K562 (cell line): ENCODE results near the gene FARP1. TPM values are rescaled to one million over a fixed set of nuclear protein-coding genes. Genes with fewer than 3 reads are reported as not detected.

Source experiments
- ATAC-seq: fragments of 200-7000 bp; cut with Tn5 transposase; 3 replicates; pipeline ENCODE4 v1.9.1; 2020; ENCODE audit warnings: moderate library complexity
- BruUV-seq: library from RNA; stranded (reverse); fragments of 400-500 nt; replicated peaks from 2 replicates; lab custom pipeline; 2021; lab: Mats Ljungman, UMichigan
- CTCF ChIA-PET: fragments of 300-600 bp; formaldehyde crosslinking; extraction: SDS; loops from one replicate; lab custom pipeline; 2021; ENCODE audit warnings: low intra/inter-chr PET ratio; lab: Yijun Ruan, JAX
- POLR2A ChIA-PET: fragments of 300-600, 350-650 bp; sonication (Branson Sonifier 250); formaldehyde crosslinking; extraction: SDS; loops from one replicate; lab custom pipeline; 2021; ENCODE audit warnings: antibody characterized with exemption, inconsistent platforms; lab: Yijun Ruan, JAX
- DNase-seq, 4 experiments: peaks; one replicate each; pipeline versions ENCODE4 v3.0.0 to v3.0.0-alpha.2; 2011 to 2018; ENCODE audit warnings: low spot score in 3 of 4, mixed read lengths in 3 of 4; ENCODE audit errors: extremely low read depth in 1 of 4
- FAIRE-seq: peaks from 2 replicates; lab custom pipeline; 2011; peaks lifted over from hg19 to GRCh38; lab: Jason Lieb, UNC
- H2AFZ ChIP-seq: 2 replicates; pipeline ENCODE4 v1.6.0; 2011; ENCODE audit warnings: low read depth, low read length, control low read depth, inconsistent platforms
- H3K27ac ChIP-seq: fragments of 200-600 bp; 3 replicates; pipeline ENCODE4 v1.8.0; 2011; ENCODE audit warnings: low read depth, mild to moderate bottlenecking, control low read depth, inconsistent platforms, low read length, moderate library complexity, mixed read lengths; ENCODE audit errors: extremely low read depth
- H3K27me3 ChIP-seq, 2 experiments: fragments of 300-600 bp in 1 of 2; 2 replicates in 1 of 2; 3 replicates in 1 of 2; pipeline versions ENCODE4 v1.6.0 to v1.8.0; 2011; ENCODE audit warnings: inconsistent platforms in 2 of 2, low read length in 2 of 2, mild to moderate bottlenecking in 1 of 2, mixed read lengths in 1 of 2, moderate library complexity in 1 of 2; ENCODE audit not compliant: control insufficient read depth in 2 of 2, insufficient read depth in 2 of 2
- H3K36me3 ChIP-seq: fragments of 300-600 bp; 3 replicates; pipeline ENCODE4 v1.8.0; 2011; ENCODE audit warnings: mild to moderate bottlenecking, low read length, inconsistent platforms; ENCODE audit not compliant: control insufficient read depth, insufficient read depth
- H3K4me1 ChIP-seq, 2 experiments: fragments of 200-600 bp in 1 of 2; replicated peaks in 1 of 2; 2 replicates in 1 of 2; 3 replicates in 1 of 2; pipeline versions ENCODE4 v1.5.1 to v1.8.0; 2011; ENCODE audit warnings: inconsistent platforms in 2 of 2, low read length in 2 of 2, mild to moderate bottlenecking in 1 of 2, mixed read lengths in 1 of 2, moderate library complexity in 1 of 2; ENCODE audit not compliant: control insufficient read depth in 2 of 2, insufficient read depth in 2 of 2
- H3K4me2 ChIP-seq: 2 replicates; pipeline ENCODE4 v1.6.1; 2011; ENCODE audit warnings: low read length, control low read depth, inconsistent platforms, mixed read lengths; ENCODE audit not compliant: insufficient read depth
- H3K4me3 ChIP-seq: fragments of 200-600 bp; sonication (generic), shearing (Covaris generic); 2 replicates; pipeline ENCODE4 v1.5.1; 2016; ENCODE audit warnings: control low read depth, inconsistent platforms
- H3K79me2 ChIP-seq: fragments of 200-600 bp; 3 replicates; pipeline ENCODE4 v1.8.0; 2011; ENCODE audit warnings: low read length, inconsistent platforms; ENCODE audit not compliant: control insufficient read depth, insufficient read depth
- H3K9ac ChIP-seq, 2 experiments: 2 replicates each; pipeline versions ENCODE4 v1.6.0 to v1.6.1; 2011; ENCODE audit warnings: low read depth in 2 of 2, low read length in 2 of 2, control low read depth in 1 of 2, inconsistent platforms in 1 of 2, mild to moderate bottlenecking in 1 of 2, mixed read lengths in 1 of 2; ENCODE audit not compliant: insufficient read depth in 1 of 2
- H3K9me1 ChIP-seq: one replicate; pipeline ENCODE4 v1.6.0; 2011; ENCODE audit warnings: inconsistent platforms, mild to moderate bottlenecking, low read length, moderate library complexity; ENCODE audit not compliant: control insufficient read depth, insufficient read depth
- H3K9me3 ChIP-seq: replicated peaks from 2 replicates; pipeline ENCODE4 v1.5.1; 2011; ENCODE audit warnings: low read depth, low read length, inconsistent platforms; ENCODE audit not compliant: control insufficient read depth, insufficient read depth
- H4K20me1 ChIP-seq: replicated peaks from 2 replicates; pipeline ENCODE4 v1.6.1; 2011; ENCODE audit warnings: low read length, inconsistent platforms, mixed read lengths; ENCODE audit not compliant: control insufficient read depth, insufficient read depth
- BCLAF1 ChIP-seq, 2 experiments: fragments of 450-650 bp in 1 of 2; IDR thresholded peaks; 2 replicates each; pipeline ENCODE4 v1.6.1; 2011 to 2017; ENCODE audit warnings: low read depth in 2 of 2, antibody characterized with exemption in 1 of 2, borderline replicate concordance in 1 of 2, low read length in 1 of 2, mild to moderate bottlenecking in 1 of 2, mixed read lengths in 1 of 2; ENCODE audit not compliant: control insufficient read depth in 1 of 2
- HNRNPH1 ChIP-seq: fragments of 200-400 bp; formaldehyde crosslinking; optimal IDR thresholded peaks from 2 replicates; pipeline ENCODE3; 2017; ENCODE audit warnings: low read depth, mild to moderate bottlenecking, low read length, moderate library complexity
- IFI16 ChIP-seq: fragments of 250-450 bp; sonication (Bioruptor Pico); IDR thresholded peaks from 2 replicates; pipeline ENCODE4 v2.1.2; 2022; ENCODE audit warnings: mild to moderate bottlenecking, inconsistent platforms
- MAFK ChIP-seq: IDR thresholded peaks from 2 replicates; pipeline ENCODE4 v1.6.1; 2011; ENCODE audit warnings: low read length, improper control_type of control experiment
- PML ChIP-seq: IDR thresholded peaks from 2 replicates; pipeline ENCODE4 v1.6.1; 2012; ENCODE audit warnings: low read length, inconsistent platforms
- RBM17 ChIP-seq: fragments of 200-400 bp; formaldehyde crosslinking; IDR thresholded peaks from 2 replicates; pipeline ENCODE4 v1.6.1; 2017; ENCODE audit warnings: low read depth, mild to moderate bottlenecking, low read length, borderline replicate concordance
- TCF7 ChIP-seq: sonication (generic); IDR thresholded peaks from 2 replicates; pipeline ENCODE4 v1.6.1; 2016; ENCODE audit warnings: antibody characterized with exemption, borderline replicate concordance
- TRIM24 ChIP-seq, 2 experiments: fragments of 450-650 bp; IDR thresholded peaks; 2 replicates each; pipeline ENCODE4 v1.6.1; 2016
- UBTF ChIP-seq, 2 experiments: IDR thresholded peaks; 2 replicates each; pipeline ENCODE4 v1.6.1; 2012; ENCODE audit warnings: improper control_type of control experiment in 2 of 2, low read depth in 2 of 2, low read length in 2 of 2, borderline replicate concordance in 1 of 2
- ZKSCAN3 ChIP-seq: fragments of 250-450 bp; sonication (Bioruptor Pico); IDR thresholded peaks from 2 replicates; pipeline ENCODE4 v1.4.0; 2020
- ZNF280B ChIP-seq: fragments of 250-450 bp; sonication (Bioruptor Pico); IDR thresholded peaks from 2 replicates; pipeline ENCODE4 v1.5.1; 2021; ENCODE audit warnings: mild to moderate bottlenecking
- ZNF444 ChIP-seq: fragments of 250-450 bp; sonication (Bioruptor Pico); IDR thresholded peaks from 2 replicates; pipeline ENCODE4 v1.4.0; 2020; ENCODE audit warnings: mild to moderate bottlenecking, moderate library complexity
- ZNF740 ChIP-seq, 3 experiments: fragments of 200-800 bp in 1 of 3; sonication (Bioruptor generic) in 1 of 3; sonication (generic) in 1 of 3; formaldehyde crosslinking in 1 of 3; IDR thresholded peaks; 2 replicates each; pipeline versions ENCODE4 v1.6.1 to v1.8.0; 2016 to 2022; ENCODE audit warnings: mild to moderate bottlenecking in 2 of 3, missing compliant biosample characterization in 2 of 3, missing genetic modification characterization in 2 of 3, missing genetic modification reagents in 1 of 3
- WGBS: fragments of 100-300 bp; shearing (Covaris generic); methylation state at CpG from one replicate; pipeline ENCODE4 v1.1.6; 2016; ENCODE audit warnings: low coverage, mixed read lengths; ENCODE audit not compliant: insufficient coverage; ENCODE audit errors: missing lambda C conversion rate; 5-methylcytosine and 5-hydroxymethylcytosine counted together
- in situ Hi-C: fragments of 300-500 bp; cut with MboI; formaldehyde crosslinking; loops from 4 replicates; pipeline ENCODE4 v1.15.0; 2018; ENCODE audit warnings: inconsistent platforms, mixed read lengths
- intact Hi-C: fragments of 100-400 bp; cut with micrococcal nuclease; formaldehyde crosslinking; loops from 2 replicates; pipeline ENCODE4 v1.14.2; 2022
- polyA plus RNA-seq, 8 experiments: library from polyadenylated mRNA; depleted of rRNA in 4 of 8; stranded (reverse) in 5 of 8; unstranded in 3 of 8; fragments of >200 nt; fragmentation: Nextera tagmentation in 2 of 8; fragmentation: Illumina TruSeq in 1 of 8; extraction: Ambion mirVana in 2 of 8; extraction: Trizol in 1 of 8; gene quantifications; 2 replicates each; pipeline versions ENCODE4 v1.2.1 to v1.2.3, GENCODE V29; 2011 to 2014; ENCODE audit warnings: inconsistent platforms in 1 of 8, missing spikeins in 1 of 8
- total RNA-seq, 7 experiments: library from RNA; depleted of rRNA in 6 of 7; stranded (reverse); fragments of >200 nt in 6 of 7; fragmentation: Illumina TruSeq in 2 of 7; extraction: Trizol in 2 of 7; gene quantifications; 2 replicates each; pipeline versions ENCODE4 v1.2.1 to v1.2.3, GENCODE V29; 2011 to 2021; ENCODE audit warnings: low replicate concordance in 1 of 7

FARP1 gene
- total and polyA plus RNA-seq, 9 of the 15 experiments (the other 6 are each of a cell fraction or from before 2014, with no cell fraction given): 0.03 to 0.29 (median 0.05) TPM; not detected in 3

- TF ChIP-seq BCLAF1 (IDR thresholded peaks at IDR 0.05; ENCODE audit: borderline replicate concordance in 1 of 2, control insufficient read depth in 1 of 2, low read depth in 2 of 2, low read length in 1 of 2): no peak
These were observed 223.5 kb downstream of the FARP1 start (continued) for GRCh38 chr13:98366443-98366842.

- Histone ChIP-seq H3K4me2 (no peak overlapping the region), H3K79me2 (no peaks in the 10 kb centered on the region), H3K9me3 (no peaks in the 10 kb centered on the region), H3K9me1 (no peaks in the 10 kb centered on the region), H3K27me3 (peaks cover 6 to 10% of the 10 kb centered on the region in 2 experiments; a peak in 3 of 5 replicates), H3K4me1 (no peaks in the 10 kb centered on the region), H3K36me3 (no peaks in the 10 kb centered on the region), H2AFZ (no peak overlapping the region), H3K9ac (no peak overlapping the region), H3K4me3 (no peak overlapping the region), H4K20me1 (no peaks in the 10 kb centered on the region), H3K27ac (no peak overlapping the region)
- FAIRE-seq (no peak), ATAC-seq (no peak), DNase-seq (no peak)
- CTCF ChIA-PET: no interaction called here
- WGBS: 0% methylated on average over 4 of the region's 4 CpGs
- intact Hi-C loops (no loop called here), in situ Hi-C loops (no loop called here)
- BruUV-seq: no TSS peak
- POLR2A ChIA-PET: no interaction called here
- TF ChIP-seq MAFK (no peak), TCF7 (no peak), IFI16 (no peak), PML (no peak), HNRNPH1 (no peak), ZNF740 (CRISPR knock-in tag; IDR thresholded peaks at IDR 0.05) (no peak), ZNF740 (tag; IDR thresholded peaks at IDR 0.05) (no peak), RBM17 (no peak), UBTF (IDR thresholded peaks at IDR 0.05; ENCODE audit: borderline replicate concordance in 1 of 2, low read depth in 2 of 2, low read length in 2 of 2) (no peak), ZNF444 (CRISPR knock-in tag) (no peak), TRIM24 (IDR thresholded peaks at IDR 0.05) (no peak), ZNF280B (CRISPR knock-in tag) (no peak), ZKSCAN3 (CRISPR knock-in tag) (no peak)
These were observed 224.1 kb downstream of the FARP1 start for GRCh38 chr13:98366959-98367358.
